Stimulated activated CD8-positive, alpha-beta memory T cell treated with anti-CD3 and anti-CD28 coated beads, Interleukin-2, amount 100 ng/mL, for 1 hour (primary cell): ENCODE results near the gene RGS14.
"Not testable (repeated sequence)": the region's sequence is repeated elsewhere in the genome, so short reads cannot be mapped to it uniquely, and the experiment has no call there.

ENCODE experiments used
- DNase-seq, 2 donors: peaks; one replicate each; pipeline ENCODE4 v3.0.0-alpha.2; 2020; ENCODE audit warnings: low read depth in 2 of 2

RGS14 gene

DNA sequence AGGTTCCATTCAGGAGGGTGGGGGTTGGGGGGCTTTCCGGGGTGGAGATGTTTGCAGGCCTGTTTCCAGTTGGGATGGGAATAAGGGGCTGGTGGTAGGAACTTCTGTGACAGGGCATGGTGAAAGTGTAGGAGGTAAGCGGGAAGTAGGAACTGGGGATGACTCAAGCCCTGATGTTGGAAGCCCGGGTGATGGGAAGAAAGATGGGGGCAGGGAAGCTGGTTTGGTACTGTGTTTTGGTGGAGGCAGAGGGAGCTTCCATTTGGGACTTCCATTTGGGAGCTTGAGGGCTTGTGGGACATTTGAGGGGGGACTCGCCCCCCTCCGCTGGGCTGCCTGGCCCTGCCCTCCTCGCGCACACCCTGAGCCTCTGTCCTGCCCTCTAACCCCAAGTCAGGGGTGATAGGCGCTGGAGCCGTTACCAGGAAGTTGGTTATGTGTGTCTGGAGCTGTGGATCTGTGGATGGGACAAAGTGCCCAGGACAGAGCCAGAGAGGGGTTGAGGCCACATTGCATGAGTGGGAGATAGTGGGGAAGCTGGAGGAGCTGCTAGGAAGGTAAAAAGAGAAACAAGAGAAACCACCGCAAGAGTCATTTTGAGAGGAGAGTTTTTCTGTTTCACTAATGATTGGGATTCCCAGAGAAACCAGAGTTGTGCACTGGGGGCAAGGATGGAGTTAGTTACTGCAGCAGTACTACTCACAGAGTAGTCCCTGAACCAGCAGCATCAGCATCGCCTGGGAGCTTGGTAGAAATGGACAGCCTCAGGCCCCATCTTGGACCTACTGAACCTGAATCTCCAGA is 6.6 kb downstream of the RGS14 start:
- DNase-seq, result no peak

DNA sequence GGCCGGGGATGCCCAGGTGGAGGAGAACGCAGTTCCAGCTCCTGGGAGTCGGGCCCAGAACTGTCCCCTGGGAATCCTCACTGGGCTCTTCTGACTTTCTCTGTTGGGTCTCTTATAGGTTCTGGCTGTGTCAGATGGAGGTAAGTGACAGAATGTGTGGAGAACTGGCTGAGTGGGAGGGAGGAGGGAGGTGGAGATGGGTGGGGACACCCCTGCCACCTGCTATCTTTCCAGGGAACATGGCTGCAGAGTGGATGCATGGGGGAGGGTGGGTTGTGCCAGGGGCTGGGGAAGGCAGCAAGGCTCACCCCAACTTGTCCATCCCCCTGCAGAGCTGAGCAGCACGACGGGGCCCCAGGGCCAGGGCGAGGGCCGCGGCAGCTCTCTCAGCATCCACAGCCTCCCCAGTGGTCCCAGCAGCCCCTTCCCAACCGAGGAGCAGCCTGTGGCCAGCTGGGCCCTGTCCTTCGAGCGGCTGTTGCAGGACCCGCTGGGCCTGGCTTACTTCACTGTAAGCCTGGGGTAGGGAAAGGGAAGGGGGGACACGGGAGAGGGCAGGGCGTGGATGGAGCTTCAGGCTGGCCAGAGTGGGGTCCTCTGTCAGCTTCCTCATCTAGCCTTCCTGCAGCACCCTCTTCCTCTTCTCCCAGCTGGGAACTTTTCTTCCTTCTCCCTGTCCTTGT is 8.3 kb downstream of the RGS14 start:
- DNase-seq, result no peak

DNA sequence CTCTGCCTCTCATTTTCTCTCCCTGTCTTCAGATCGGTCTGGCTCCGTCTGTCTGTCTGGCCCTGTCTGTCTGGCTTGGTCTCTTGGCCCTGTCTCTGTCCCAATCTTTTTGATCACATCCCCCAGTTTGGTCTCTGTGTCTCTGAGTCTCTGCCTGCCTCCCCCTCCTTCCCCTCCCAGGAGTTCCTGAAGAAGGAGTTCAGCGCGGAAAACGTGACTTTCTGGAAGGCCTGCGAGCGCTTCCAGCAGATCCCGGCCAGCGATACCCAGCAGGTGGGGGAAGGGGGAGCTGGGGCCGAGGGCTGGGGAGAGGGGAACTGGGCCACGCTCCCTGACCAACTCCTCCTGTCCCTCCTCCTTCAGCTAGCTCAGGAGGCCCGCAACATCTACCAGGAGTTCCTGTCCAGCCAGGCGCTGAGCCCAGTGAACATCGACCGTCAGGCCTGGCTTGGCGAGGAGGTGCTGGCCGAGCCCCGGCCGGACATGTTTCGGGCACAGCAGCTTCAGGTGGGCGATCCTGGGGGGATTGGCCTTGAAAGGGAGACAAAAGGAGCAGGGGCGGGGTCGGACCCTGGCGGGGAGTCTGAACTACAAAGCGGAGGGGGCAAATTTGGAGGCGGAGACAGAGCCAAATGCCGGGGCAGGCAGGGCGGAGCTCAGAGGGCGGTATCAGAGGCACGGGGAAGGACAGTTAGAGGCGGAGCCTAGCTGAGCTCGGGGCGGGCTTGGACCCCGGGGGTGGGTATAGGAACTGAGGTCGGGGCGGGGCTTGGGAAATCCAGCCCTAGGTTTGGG is 9.0 kb downstream of the RGS14 start:
- no peak for DNase-seq

DNA sequence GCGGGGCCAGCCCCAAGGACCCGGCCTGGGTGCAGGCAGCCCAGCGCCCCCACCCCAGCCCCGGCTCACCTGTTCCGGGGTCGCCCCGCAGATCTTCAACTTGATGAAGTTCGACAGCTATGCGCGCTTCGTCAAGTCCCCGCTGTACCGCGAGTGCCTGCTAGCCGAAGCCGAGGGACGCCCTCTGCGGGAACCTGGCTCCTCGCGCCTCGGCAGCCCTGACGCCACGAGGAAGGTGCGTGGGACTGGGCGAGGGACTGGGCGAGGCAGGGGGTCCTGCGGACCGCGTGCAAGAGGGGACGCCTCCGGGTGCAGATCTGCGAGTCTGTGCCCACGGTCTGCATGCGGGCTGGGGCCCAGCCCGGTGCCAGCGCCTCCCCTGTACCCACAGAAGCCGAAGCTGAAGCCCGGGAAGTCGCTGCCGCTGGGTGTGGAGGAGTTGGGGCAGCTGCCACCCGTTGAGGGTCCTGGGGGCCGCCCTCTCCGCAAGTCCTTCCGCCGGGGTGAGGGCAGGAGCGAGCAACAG is 9.7 kb downstream of the RGS14 start:
- DNase-seq, result no peak

DNA sequence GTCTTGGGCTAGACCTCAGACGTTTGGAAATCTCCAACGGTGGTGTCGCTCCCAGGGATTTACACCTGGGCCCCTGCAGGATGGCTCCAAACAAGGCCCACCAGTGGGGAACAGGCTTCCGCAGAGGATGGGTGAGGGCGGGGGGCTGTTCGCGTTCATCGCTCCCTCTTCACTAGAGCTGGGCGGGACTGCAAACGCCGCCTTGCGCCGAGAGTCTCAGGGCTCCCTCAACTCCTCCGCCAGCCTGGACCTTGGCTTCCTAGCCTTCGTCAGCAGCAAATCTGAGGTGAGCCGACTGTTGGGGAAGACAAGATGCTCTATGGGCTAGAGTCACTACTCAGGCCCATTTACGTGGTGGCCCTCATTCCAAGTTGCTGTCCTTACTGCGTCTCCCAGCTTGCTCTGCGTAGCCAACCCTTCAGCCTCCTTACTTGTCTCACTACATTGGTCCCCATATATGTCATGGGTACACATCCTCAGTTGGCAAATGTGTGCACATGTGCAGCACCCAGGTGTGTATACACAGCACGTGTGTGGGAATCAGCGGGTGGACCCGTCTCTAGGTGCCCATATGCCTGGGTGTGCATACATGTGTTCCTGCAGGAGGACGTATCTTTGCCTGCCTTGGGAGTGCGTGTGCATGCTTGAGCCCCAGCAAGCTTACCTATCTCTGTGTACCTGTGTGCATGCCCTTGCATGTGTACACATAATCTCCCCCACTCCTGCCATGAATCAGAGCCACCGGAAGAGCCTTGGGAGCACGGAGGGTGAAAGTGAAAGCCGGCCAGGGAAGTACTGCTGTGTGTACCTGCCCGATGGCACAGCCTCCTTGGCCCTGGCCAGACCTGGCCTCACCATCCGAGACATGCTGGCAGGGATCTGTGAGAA is 10.5 kb downstream of the RGS14 start:
- no peak for DNase-seq

DNA sequence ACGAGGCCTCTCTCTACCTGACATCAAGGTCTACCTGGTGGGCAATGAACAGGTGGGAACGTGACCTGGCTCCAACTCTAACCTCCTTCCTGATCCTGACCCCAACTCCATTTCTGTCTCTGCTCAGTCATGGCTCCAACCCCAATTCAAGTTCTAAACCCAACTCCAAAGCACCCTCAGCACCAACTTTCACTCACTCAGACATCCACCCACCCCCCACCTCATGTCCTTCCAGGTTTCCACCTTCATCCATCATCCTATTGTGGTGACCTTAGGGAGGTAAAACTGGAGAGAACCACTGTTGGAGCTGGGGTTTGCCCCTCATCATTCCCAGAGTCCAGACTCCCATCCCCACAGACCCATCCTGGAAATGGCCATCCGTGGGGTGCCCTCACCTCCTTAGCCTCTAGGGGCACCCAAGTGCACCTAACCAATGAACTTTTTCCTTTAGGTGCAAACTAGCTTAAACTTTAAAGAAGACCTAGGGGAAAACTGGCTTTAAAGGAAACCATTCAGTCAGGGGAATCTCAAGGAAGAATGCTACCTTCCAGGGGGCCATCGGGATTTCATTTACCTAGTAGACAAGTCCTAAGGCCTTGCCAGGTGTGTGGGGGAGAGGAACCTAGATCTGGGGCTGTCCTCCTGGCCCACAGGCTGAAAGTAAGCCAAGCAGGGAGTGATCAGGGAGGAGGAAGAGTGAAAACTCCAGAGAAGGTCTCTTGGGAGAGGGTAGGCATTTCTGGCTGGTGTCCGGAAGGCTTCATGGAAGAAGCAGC is 11.3 kb downstream of the RGS14 start:
- no peak for DNase-seq

DNA sequence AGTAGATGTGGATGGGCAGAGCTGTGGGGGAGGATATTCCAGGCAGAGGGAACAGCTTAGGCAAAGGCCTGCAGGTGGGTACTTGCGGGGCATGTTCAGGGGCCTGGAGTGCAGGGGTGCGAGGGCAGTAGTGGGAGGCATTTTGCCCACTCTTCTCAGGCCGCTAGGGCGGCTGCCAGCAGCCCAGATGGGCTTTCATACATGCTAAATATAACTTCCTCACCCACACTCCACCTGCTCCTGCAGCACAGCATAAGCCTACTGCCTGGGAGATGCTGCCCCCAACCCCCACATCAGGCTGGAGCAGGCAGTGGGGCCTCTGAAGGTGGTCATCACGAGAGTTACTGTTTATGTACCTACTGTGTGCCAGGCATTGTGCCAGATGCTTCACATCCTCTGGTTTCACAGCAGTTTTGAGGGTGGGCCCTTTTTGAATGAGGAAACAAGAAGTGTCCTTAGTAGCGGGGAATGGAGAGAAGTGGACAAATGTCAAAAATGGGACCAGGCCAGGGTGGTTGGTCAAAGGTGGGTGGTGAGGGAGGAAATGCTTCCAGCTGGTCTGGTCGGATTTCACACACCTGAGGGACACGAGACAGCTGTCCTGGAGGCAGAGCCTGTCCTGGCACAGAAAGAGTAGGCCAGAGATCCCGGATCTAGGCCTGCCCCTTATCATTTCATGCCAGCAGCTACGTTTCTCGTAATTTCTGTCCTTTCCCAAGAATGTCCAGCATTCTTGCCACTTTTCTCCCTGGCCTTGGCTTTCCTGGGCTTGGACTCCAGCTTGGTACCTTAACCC is 12.1 kb downstream of the RGS14 start:
- no peak for DNase-seq

DNA sequence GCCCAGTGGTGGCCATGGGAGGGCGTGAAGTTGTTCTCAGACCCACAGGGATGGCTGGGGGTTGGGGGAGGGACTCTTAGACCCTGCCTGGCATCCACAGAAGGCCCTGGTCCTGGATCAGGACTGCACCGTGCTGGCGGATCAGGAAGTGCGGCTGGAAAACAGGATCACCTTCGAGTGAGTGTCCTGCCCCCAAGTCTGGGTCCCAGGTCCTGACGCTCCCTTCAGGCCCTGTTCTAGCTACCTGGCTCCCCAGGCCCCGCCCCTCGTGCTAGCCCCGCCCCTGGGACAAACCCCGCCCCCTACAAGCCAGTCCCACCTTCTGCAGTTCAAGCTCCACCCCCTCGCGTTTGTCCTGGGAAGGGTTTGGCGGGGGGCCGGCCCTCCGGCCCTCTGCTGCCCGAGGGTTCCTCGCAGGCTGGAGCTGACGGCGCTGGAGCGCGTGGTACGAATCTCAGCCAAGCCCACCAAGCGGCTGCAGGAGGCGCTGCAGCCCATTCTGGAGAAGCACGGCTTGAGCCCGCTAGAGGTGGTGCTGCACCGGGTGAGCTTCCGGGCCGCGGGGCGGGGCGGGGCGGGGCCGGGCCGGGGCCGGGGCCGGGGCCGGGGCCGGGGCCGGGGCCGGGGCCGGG is 12.9 kb downstream of the RGS14 start:
- DNase-seq, result peak in 1 of 2 donors; percentile 39

DNA sequence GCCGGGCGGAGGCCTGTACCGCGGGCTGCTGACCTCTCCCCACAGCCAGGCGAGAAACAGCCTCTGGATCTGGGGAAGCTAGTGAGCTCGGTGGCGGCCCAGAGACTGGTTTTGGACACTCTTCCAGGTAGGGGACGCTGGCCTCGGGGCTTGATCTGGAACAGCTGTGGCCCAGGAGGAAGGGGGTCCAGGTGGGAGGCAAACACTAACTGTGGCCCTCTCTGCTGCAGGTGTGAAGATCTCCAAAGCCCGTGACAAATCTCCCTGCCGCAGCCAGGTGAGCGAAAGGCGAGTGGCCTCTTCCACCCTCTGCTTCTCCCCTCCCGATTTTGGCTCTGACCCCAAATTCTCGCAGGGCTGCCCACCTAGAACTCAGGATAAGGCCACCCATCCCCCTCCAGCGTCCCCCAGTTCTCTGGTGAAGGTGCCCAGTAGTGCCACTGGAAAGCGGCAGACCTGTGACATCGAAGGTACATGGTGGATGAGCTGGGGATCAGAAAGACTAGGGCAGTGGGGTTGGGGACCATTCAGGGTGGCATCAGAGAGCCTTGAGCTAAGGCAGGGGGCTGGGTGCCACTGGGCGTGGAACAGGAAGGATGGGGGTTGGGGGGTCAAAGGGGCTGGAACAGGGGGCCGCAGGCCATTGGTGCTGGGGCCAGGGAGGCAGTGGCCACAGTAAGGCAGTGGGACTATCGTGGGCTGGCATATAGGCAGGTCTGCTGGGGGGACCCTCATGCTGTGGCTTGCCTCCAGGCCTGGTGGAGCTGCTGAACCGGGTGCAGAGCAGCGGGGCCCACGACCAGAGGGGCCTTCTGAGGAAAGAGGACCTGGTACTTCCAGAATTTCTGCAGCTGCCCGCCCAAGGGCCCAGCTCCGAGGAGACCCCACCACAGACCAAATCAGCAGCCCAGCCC is 13.7 kb downstream of the RGS14 start:
- no peak for DNase-seq

DNA sequence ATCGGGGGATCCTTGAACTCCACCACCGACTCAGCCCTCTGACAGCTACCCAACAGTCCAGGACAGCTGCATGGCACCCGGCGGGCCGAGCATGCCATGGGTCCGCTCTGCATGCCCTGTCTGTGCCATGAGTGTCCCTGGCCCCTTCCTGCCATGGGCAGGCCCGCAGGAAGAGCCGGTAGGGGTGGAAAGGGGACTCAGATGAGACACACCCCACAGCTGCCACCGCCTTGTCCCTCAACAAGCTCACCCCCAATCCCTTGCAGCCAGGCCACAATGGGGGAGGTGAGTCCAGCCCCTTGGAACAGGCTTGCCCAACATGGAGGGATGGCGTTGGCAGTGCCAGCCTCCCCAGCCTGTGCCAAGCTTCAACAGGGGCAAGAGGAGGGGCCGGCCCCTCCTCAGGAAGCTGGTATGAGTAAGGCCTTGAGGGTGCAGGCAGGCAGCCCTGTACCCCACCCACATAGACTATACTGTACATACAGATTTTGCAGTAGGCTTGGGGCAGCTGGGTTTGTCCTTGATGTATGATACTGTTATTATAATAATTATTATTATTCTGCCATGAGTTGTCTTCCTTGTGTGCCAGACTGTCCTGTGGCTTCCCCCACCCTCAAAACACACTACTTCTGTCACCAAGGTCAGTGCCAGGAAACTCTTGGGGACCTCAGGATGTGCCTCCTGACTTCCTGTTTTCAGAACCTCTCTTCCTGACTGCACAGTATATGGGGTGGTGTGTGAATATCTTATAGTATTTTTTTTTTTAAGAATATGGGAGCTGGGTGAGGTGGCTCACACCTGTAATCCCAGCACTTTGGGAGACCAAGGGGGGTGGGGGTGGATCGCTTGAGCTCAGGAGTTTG is 14.5 kb downstream of the RGS14 start:
- DNase-seq, result no peak

DNA sequence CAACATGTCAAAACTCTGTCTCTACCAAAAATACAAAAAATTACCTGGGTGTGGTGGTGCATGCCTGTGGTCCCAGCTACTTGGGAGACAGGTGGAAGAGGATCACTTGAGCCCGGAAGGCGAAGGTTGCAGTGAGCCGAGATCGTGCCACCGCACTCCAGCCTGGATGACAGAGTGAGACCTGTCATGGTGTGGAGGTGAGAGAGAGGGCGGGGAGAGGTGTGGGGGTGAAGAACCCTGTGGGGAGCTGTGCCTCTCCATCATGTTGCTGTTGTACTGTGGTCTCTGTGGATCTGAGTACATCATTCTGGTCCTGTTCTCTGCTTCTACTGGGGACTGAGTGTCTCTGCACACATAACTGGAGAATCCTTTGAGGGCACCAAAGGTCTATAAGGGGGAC is 15.2 kb downstream of the RGS14 start:
- no peak for DNase-seq

DNA sequence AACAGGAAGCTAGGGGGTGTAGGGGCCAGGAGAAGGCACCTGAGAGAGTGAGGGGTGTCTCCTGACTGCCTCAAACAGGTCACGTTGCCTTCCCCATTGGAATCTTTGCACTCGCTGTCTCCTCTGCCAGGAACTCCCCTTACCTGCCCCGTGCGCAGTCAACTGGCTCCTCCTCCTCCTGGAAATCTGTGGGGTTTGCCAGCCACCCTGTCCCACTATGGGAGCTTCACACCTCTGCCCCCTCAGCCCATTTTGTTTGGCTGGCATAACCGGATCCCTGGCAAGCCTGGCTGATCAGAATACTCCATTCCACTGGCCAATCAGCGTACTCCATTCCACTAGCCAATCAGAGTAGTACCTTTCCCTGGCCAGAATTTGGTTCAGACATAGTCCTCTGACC is 16.1 kb downstream of the RGS14 start:
- no peak for DNase-seq

DNA sequence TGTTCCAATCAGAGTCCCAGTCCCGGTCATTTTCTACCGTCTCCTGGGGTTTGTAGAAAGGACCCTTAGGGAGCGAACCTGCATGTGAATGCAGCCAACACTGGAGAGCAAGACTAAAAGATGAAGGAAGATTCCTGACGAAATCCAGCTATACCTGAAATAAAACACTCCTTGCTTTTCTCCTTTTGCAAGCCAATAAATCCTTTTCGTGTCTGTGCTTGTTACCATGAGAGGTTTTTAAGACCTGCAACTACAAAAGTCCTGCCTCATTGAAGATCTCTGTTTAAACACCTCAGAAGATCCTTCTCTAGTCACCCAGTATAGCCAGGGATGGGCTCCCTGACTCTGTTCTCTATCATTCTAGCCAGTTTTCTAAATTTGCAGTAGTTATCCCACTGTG is 16.5 kb downstream of the RGS14 start:
- no peak for DNase-seq

DNA sequence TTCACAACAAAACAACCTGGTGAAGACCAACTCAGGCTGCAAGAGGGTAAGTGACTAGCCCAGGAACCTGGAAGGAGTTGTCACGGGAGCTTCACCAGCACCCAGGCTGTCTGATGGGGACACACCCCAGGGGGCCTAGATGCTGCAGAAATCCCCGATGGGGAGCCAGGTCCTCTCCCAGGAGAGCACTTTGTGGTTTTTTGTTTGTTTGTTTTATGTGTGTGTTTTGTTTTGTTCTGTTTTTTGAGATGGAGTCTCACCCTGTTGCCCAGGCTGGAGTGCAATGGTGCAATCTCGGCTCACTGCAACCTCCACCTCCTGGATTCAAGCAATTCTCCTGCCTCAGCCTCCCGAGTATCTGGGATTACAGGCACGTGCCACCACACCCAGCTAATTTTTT is 17.8 kb downstream of the RGS14 start:
- not testable (repeated sequence) for DNase-seq

DNA sequence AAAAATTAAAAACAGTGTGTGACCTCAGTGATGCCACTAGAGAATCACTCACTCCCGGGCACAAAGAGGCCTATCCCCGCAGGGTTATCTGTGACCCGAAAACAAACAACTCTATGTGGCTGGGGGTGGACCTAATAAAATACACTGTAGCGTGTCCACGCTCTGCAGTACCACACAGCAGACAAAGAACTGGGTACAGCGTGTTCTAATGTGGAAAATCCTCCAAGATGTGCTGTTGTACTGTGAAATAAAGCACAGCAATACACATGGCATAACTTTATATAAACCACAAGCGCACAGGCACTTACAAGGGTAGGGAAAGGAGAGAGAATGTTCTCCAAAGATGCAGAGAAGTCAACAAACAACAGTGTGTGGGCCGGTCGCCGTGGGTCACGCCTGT is 18.4 kb downstream of the RGS14 start:
- DNase-seq, result no peak

DNA sequence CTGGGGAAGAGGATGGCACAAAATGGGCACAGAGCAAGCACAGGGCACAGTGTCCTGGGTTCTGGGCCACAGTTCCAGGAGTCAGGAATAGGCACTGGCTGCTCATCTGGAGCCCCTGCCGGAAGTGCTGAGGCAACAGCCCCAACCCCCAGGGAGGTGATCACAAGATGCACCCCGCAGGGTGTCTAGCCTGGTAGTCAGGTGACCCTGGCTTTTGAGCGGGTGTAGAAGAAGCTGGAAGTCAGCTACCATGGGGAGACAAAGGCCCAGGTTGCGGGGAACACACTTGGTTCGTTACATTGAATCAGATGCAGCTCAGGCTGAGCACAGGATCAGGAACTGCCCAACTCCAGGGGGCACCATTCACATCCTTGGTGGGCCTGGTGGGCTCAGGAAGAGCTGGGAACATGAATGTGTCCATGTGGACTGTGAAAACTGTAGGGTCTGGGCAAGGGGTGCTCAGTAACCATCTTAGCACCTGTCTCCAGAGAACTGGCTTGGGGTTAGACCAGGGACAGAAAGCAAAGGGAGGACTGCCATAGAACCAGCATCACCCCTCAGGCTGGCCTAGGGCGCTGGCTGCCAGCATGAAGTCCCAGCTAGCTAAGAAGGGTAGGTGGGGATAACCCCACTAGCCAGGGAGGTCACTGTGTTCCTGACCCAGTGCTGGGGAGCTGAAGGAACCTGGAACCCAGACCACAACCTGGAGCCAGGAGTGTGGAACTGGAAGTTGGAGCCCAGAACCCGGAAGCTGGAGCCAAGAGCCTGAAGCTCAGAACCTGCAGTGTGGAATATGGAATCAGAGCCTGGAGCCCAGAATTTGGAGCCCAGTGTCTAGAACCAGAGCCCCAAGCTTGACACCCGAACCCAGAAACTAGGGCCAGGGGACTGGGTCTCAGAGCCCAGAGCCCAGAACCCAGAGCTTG is 20.4 kb downstream of the RGS14 start:
- DNase-seq, result no peak
